HL-60 (cell line): ENCODE measurements around the gene SYNPO2.

ENCODE experiments used
- CTCF ChIP-seq: IDR thresholded peaks from one replicate; pipeline ENCODE4 v1.5.1; 2011; ENCODE audit warnings: low read length, control low read depth, inconsistent platforms; ENCODE audit not compliant: insufficient read depth
- POLR2AphosphoS5 ChIP-seq: IDR thresholded peaks from 2 replicates; pipeline ENCODE4 v1.6.1; 2012; ENCODE audit warnings: low read depth
- SPI1 ChIP-seq: IDR thresholded peaks from 2 replicates; pipeline ENCODE4 v1.6.1; 2012; ENCODE audit warnings: low read depth, mild to moderate bottlenecking, borderline replicate concordance

- TF ChIP-seq CTCF (no peak), POLR2AphosphoS5 (no peak), SPI1 (no peak)
These were observed 21.6 kb downstream of the SYNPO2 start for GRCh38 chr4:118910221-118910620.
